C4-2B (cell line): ENCODE measurements around the gene IGDCC3.

Experiments used
- CTCF ChIP-seq: fragments of 450-650 bp; conservative IDR thresholded peaks from 2 replicates; pipeline ENCODE4 v1.5.1; 2017; ENCODE audit warnings: mild to moderate bottlenecking
- ZFX ChIP-seq: fragments of 450-650 bp; IDR thresholded peaks from 2 replicates; pipeline ENCODE4 v1.6.1; 2017

GRCh38 chr15:65400760-65401610 lies 23.2 kb upstream of the IGDCC3 start:
- peak; percentile 94 for TF ChIP-seq CTCF
- no peak for TF ChIP-seq ZFX
